K562 (cell line): ENCODE results near the gene WDCP. TPM values are rescaled to one million over a fixed set of nuclear protein-coding genes. Genes with fewer than 3 reads are reported as not detected.

Experiments used
- CREM ChIP-seq: IDR thresholded peaks from 2 replicates; pipeline ENCODE4 v1.6.1; 2014; ENCODE audit warnings: antibody characterized with exemption, low read depth
- EGR1 ChIP-seq: fragments of 450-650 bp; conservative IDR thresholded peaks from 2 replicates; pipeline ENCODE4 v1.6.1; 2017; ENCODE audit warnings: mild to moderate bottlenecking
- ELF4 ChIP-seq: fragments of 450-650 bp; formaldehyde crosslinking; IDR thresholded peaks from 2 replicates; pipeline ENCODE4 v1.4.0; 2022; ENCODE audit warnings: missing genetic modification characterization
- ETV1 ChIP-seq: fragments of 450-650 bp; conservative IDR thresholded peaks from 2 replicates; pipeline ENCODE4 v1.6.1; 2016; ENCODE audit warnings: missing genetic modification characterization, control low read depth, low read depth, missing compliant biosample characterization
- FOXA1 ChIP-seq: fragments of 450-650 bp; IDR thresholded peaks from 2 replicates; pipeline ENCODE4 v1.6.1; 2016; ENCODE audit warnings: mild to moderate bottlenecking, borderline replicate concordance
- GABPA ChIP-seq: fragments of 200-800 bp; sonication (Bioruptor generic); conservative IDR thresholded peaks from 2 replicates; pipeline ENCODE4 v1.6.1; 2016; ENCODE audit warnings: low read depth, missing genetic modification characterization, missing compliant biosample characterization
- HDAC1 ChIP-seq, 2 experiments: fragments of 450-650 bp; IDR thresholded peaks; 2 replicates each; pipeline ENCODE4 v1.6.1; 2016 to 2017; ENCODE audit warnings: inconsistent platforms in 1 of 2, mild to moderate bottlenecking in 1 of 2, moderate library complexity in 1 of 2
- HLTF ChIP-seq: fragments of 450-650 bp; IDR thresholded peaks from 2 replicates; pipeline ENCODE4 v1.6.1; 2016
- MECOM ChIP-seq: fragments of 250-450 bp; sonication (Bioruptor Pico); IDR thresholded peaks from 2 replicates; pipeline ENCODE4 v1.8.0; 2022; ENCODE audit warnings: inconsistent platforms
- NFIC ChIP-seq: fragments of 450-650 bp; IDR thresholded peaks from 2 replicates; pipeline ENCODE4 v1.6.1; 2017; ENCODE audit warnings: mild to moderate bottlenecking, inconsistent platforms
- POLR3A ChIP-seq: IDR thresholded peaks from 2 replicates; pipeline ENCODE4 v1.6.1; 2011; ENCODE audit warnings: borderline replicate concordance, mild to moderate bottlenecking, moderate library complexity; ENCODE audit not compliant: insufficient read length, insufficient read depth; ENCODE audit errors: extremely low read depth
- RBFOX2 ChIP-seq: fragments of 200-400 bp; formaldehyde crosslinking; IDR thresholded peaks from 2 replicates; pipeline ENCODE4 v1.6.1; 2017; ENCODE audit warnings: low read depth, mild to moderate bottlenecking, low read length, moderate library complexity
- RBM25 ChIP-seq: fragments of 200-400 bp; formaldehyde crosslinking; IDR thresholded peaks from 2 replicates; pipeline ENCODE4 v1.6.1; 2018; ENCODE audit warnings: low read length, low read depth, moderate library complexity; ENCODE audit not compliant: severe bottlenecking
- TBL1XR1 ChIP-seq, 2 experiments: IDR thresholded peaks; 2 replicates each; pipeline ENCODE4 v1.6.1; 2012; ENCODE audit warnings: improper control_type of control experiment in 2 of 2, low read length in 2 of 2, mild to moderate bottlenecking in 1 of 2
- TCF3 ChIP-seq: sonication (generic); formaldehyde crosslinking; IDR thresholded peaks from 2 replicates; pipeline ENCODE4 v1.4.0; 2020; ENCODE audit warnings: mild to moderate bottlenecking, missing genetic modification reagents
- TFAM ChIP-seq: fragments of 250-450 bp; sonication (Bioruptor Pico); conservative IDR thresholded peaks from 2 replicates; pipeline ENCODE4 v1.5.0; 2021; ENCODE audit warnings: mild to moderate bottlenecking, moderate library complexity
- TRIM24 ChIP-seq, 2 experiments: fragments of 450-650 bp; IDR thresholded peaks; 2 replicates each; pipeline ENCODE4 v1.6.1; 2016
- ZBTB7A ChIP-seq: IDR thresholded peaks from 2 replicates; pipeline ENCODE4 v1.6.1; 2011; ENCODE audit warnings: low read depth, mild to moderate bottlenecking, low read length, moderate library complexity, borderline replicate concordance; ENCODE audit not compliant: control insufficient read depth
- polyA plus RNA-seq, 8 experiments: library from polyadenylated mRNA; depleted of rRNA in 4 of 8; stranded (reverse) in 5 of 8; unstranded in 3 of 8; fragments of >200 nt; fragmentation: Nextera tagmentation in 2 of 8; fragmentation: Illumina TruSeq in 1 of 8; extraction: Ambion mirVana in 2 of 8; extraction: Trizol in 1 of 8; gene quantifications; 2 replicates each; pipeline versions ENCODE4 v1.2.1 to v1.2.3, GENCODE V29; 2011 to 2014; ENCODE audit warnings: inconsistent platforms in 1 of 8, missing spikeins in 1 of 8
- total RNA-seq, 7 experiments: library from RNA; depleted of rRNA in 6 of 7; stranded (reverse); fragments of >200 nt in 6 of 7; fragmentation: Illumina TruSeq in 2 of 7; extraction: Trizol in 2 of 7; gene quantifications; 2 replicates each; pipeline versions ENCODE4 v1.2.1 to v1.2.3, GENCODE V29; 2011 to 2021; ENCODE audit warnings: low replicate concordance in 1 of 7
- TF ChIP-seq, protein P1 (sequence below): fragments of 250-450 bp; sonication (Bioruptor Pico); IDR thresholded peaks from 2 replicates; pipeline ENCODE4 v1.8.0; 2021; ENCODE audit warnings: borderline replicate concordance, mild to moderate bottlenecking, moderate library complexity; ENCODE audit not compliant: poor library complexity, severe bottlenecking
- TF ChIP-seq, protein P2 (sequence below): sonication (generic); formaldehyde crosslinking; IDR thresholded peaks from 2 replicates; pipeline ENCODE4 v1.9.0; 2022; ENCODE audit warnings: mild to moderate bottlenecking, missing genetic modification reagents
- TF ChIP-seq, protein P3 (sequence below): conservative IDR thresholded peaks from 2 replicates; pipeline ENCODE4 v1.6.1; 2011; ENCODE audit warnings: low read depth, mild to moderate bottlenecking, low read length; ENCODE audit not compliant: control insufficient read depth
- TF ChIP-seq, protein P4 (sequence below): sonication (generic); formaldehyde crosslinking; IDR thresholded peaks from 2 replicates; pipeline ENCODE4 v1.8.1; 2023; ENCODE audit warnings: mild to moderate bottlenecking, missing genetic modification reagents
- TF ChIP-seq, protein P5 (sequence below): sonication (generic); formaldehyde crosslinking; IDR thresholded peaks from 2 replicates; pipeline ENCODE4 v1.8.0; 2022; ENCODE audit warnings: mild to moderate bottlenecking, missing genetic modification reagents

WDCP gene
- total and polyA plus RNA-seq, 9 of the 15 experiments (the other 6 are each of a cell fraction or from before 2014, with no cell fraction given) = 10.1 to 41.4 (median 21.8) TPM

DNA sequence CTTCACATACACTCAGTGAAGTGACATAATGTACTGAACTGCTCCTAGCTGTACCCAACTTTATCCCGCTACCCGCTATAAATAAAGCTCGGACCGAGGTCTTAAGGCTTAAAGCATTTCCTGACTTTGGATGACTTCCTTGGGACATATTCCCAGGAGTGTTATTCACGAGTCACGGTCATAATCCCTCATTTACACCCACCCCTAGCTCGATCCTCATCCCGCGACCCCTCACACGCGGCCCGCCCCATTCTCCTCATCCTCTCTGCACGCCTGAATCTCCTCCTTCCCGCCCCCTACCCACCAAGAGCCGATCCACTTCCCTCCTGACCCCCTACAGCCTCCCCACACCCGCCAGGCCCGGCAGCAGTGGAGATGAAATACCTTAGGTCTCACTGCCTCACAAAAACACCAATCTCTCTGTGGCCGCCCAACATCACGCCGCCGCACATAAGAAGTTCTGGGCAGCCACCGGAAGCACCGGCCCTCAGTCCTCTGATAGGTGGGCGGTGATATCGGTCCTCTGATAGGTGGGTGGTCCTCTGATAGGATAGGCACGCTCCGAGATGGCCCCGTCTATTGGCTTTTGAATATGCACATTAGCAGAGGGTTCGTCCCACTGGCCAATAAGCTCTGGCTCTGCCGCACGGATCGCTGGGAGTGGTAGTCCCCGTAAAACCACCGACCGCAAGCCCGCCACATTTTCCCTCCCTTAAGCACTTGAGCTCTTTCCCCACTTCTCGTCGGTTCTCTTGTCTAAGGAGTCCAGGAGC is at the start of gene WDCP (continued):
- TF ChIP-seq HDAC1 (IDR thresholded peaks at IDR 0.05) (peak in 1 of 2 experiments; percentile 97; a peak in 2 of 4 replicates), TRIM24 (IDR thresholded peaks at IDR 0.05) (peak; percentile 22 to 37; a peak in 1 of 4 replicates), EGR1 (peak; percentile 78), TCF3 (CRISPR knock-in tag) (no peak), CREM (peak; percentile 51; the same call in 1 of the 2 replicates), TBL1XR1 (IDR thresholded peaks at IDR 0.05; ENCODE audit: low read length in 2 of 2) (0 out of 4 replicates have a peak, but pooled peaks of 1 of the 2 experiments have one; percentile 11), TFAM (no peak), RBFOX2 (peak; percentile 94), POLR3A (no peak), ELF4 (CRISPR knock-in tag) (peak; percentile 94), FOXA1 (no peak), GABPA (peak; percentile 93), MECOM (no peak), ZBTB7A (peak; percentile 54; the same call in 1 of the 2 replicates), NFIC (no peak), HLTF (peak; percentile 77), ETV1 (peak; percentile 62; the same call in 1 of the 2 replicates), RBM25 (peak; percentile 98)
- TF ChIP-seq, protein P1, sequence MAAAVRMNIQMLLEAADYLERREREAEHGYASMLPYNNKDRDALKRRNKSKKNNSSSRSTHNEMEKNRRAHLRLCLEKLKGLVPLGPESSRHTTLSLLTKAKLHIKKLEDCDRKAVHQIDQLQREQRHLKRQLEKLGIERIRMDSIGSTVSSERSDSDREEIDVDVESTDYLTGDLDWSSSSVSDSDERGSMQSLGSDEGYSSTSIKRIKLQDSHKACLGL (CRISPR knock-in tag) = no peak
- TF ChIP-seq, protein P2, sequence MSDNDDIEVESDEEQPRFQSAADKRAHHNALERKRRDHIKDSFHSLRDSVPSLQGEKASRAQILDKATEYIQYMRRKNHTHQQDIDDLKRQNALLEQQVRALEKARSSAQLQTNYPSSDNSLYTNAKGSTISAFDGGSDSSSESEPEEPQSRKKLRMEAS (CRISPR knock-in tag) = peak; percentile 75
- TF ChIP-seq, protein P3, sequence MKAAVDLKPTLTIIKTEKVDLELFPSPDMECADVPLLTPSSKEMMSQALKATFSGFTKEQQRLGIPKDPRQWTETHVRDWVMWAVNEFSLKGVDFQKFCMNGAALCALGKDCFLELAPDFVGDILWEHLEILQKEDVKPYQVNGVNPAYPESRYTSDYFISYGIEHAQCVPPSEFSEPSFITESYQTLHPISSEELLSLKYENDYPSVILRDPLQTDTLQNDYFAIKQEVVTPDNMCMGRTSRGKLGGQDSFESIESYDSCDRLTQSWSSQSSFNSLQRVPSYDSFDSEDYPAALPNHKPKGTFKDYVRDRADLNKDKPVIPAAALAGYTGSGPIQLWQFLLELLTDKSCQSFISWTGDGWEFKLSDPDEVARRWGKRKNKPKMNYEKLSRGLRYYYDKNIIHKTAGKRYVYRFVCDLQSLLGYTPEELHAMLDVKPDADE = peak; percentile 25; the same call in 1 of the 2 replicates
- TF ChIP-seq, protein P4, sequence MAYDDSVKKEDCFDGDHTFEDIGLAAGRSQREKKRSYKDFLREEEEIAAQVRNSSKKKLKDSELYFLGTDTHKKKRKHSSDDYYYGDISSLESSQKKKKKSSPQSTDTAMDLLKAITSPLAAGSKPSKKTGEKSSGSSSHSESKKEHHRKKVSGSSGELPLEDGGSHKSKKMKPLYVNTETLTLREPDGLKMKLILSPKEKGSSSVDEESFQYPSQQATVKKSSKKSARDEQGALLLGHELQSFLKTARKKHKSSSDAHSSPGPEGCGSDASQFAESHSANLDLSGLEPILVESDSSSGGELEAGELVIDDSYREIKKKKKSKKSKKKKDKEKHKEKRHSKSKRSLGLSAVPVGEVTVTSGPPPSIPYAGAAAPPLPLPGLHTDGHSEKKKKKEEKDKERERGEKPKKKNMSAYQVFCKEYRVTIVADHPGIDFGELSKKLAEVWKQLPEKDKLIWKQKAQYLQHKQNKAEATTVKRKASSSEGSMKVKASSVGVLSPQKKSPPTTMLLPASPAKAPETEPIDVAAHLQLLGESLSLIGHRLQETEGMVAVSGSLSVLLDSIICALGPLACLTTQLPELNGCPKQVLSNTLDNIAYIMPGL (CRISPR knock-in tag) = no peak
- TF ChIP-seq, protein P5, sequence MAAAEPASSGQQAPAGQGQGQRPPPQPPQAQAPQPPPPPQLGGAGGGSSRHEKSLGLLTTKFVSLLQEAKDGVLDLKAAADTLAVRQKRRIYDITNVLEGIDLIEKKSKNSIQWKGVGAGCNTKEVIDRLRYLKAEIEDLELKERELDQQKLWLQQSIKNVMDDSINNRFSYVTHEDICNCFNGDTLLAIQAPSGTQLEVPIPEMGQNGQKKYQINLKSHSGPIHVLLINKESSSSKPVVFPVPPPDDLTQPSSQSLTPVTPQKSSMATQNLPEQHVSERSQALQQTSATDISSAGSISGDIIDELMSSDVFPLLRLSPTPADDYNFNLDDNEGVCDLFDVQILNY = no peak
